NCI-H748 (cell line): ENCODE results near the gene ACTG2.

ENCODE experiments used
- DNase-seq: peaks from one replicate; lab custom pipeline; 2025; ENCODE audit not compliant: unreplicated experiment; lab: John Stamatoyannopoulos, UW

Gene ACTG2

DNA sequence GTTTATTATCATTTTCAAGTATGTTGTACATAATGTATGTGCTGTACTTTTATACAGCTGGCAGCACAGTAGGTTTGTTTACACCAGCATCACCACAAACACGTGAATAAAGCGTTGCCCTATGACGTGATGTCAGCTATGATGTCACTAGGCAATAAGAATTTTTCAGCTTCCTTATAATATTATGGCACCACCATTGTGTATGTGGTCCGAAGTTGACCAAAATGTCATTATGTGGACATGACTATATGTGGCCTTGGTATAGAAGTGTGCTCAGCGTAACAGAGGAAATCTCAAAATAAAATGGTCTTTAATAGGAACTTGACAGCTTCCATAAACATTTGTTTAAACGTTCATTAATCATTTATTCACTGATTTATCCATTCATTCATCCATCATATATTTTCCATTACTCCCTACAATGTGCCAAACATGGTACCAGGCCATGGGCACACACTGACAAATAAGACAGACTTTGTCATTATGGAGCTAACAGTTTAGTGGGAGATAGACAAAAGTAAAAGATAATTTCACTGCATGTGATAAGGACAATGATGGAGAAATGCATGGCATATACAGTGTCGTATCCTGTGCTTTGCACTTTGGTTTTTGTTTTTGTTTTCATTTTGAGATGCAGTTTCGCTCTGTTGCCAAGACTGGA lies 18.9 kb downstream of the ACTG2 start:
- no peak for DNase-seq

DNA sequence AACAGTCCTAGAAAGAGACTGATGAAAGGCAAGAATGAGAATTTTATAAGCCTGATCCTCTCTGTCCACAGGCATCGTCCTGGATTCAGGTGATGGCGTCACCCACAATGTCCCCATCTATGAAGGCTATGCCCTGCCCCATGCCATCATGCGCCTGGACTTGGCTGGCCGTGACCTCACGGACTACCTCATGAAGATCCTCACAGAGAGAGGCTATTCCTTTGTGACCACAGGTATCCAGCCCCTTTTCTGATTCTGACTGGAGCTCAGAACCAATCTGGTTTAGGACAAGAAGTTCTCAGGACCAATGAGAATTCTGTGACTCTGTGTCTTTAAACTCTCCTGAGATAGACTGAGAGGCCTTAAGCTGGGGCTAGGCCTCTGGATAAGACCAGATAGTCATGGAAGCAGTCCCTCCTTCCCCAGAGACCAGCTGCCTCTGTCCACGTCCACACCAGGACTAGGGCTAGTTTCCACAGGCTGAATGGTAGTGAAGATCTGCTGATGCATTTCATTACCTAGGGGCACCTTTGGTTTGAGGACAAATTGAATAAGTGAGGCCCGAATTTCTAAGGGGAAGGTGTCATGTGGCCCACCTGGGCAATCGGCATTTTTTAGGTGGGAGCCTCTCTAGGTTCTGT lies 20.7 kb downstream of the ACTG2 start:
- no peak for DNase-seq

DNA sequence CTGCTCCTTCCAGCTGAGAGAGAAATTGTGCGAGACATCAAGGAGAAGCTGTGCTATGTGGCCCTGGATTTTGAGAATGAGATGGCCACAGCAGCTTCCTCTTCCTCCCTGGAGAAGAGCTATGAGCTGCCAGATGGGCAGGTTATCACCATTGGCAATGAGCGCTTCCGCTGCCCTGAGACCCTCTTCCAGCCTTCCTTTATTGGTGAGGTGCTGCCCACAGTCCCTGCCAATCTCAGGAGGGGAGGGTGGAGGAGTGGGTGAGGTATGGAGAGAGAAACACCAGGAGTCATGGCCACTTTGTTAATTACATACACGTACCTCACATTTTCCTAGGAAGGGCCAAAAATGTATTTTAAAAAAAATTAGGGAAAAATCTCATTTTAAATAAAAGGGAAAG lies 21.9 kb downstream of the ACTG2 start:
- no peak for DNase-seq

DNA sequence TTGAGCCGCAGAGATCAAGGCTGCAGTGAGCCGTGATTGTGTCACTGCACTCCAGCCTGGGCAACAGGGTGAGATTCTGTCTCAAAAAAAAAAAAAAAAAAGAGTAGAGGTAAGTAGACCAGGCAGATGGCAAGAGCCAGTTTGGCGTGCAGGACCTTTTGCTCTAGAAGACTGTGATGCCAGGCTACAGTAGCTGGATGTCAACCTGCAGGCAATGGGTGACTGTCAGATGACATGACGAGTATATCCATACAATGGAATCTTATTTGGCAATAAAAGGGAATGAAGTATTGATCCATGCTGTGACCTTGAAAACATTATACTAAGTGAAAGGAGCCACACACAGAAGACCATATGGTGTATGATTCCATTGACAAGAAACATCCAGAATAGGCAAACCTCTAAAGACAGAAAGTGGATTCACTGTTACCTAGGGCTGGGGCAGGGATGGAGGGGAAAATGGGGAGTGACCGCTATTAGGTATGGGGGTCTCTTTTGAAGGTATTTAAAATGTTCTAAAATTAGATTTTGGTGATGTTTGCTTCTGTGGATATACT lies 22.7 kb downstream of the ACTG2 start:
- no peak for DNase-seq

DNA sequence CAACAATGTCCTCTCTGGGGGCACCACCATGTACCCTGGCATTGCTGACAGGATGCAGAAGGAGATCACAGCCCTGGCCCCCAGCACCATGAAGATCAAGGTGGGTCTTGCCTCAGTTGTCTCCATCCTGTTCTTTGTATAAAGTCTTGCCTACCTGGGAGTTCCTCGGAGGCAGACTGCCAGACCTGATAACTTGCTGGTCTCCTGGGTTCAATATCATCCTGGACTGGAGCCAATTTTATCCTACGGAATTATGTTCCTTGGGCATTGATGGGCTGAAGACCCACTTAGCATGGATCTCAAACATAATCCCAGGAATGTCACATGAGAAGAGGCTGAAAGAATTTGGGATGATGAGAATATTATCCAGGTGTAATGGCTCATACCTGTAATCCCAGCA lies 23.9 kb downstream of the ACTG2 start:
- no peak for DNase-seq

DNA sequence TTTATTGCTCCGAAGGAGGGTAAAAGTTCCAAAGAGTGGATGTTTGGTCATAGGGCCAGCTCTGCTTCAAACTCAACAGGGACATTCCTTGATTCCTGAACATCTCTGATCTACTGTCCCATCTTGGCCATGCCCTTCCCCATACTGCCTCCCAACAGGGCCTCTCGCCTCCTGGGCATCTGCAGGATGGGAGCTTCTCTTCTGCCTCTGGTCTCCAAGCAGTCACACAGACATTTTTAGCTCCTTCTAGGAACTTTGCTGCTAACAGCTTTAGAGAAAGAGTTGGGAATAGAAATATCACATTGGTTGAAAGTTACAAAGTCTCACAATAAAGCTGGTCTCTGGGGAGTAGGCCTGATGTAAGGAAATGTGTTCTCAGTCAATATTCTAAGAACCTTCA lies 24.5 kb downstream of the ACTG2 start:
- DNase-seq: no peak

DNA sequence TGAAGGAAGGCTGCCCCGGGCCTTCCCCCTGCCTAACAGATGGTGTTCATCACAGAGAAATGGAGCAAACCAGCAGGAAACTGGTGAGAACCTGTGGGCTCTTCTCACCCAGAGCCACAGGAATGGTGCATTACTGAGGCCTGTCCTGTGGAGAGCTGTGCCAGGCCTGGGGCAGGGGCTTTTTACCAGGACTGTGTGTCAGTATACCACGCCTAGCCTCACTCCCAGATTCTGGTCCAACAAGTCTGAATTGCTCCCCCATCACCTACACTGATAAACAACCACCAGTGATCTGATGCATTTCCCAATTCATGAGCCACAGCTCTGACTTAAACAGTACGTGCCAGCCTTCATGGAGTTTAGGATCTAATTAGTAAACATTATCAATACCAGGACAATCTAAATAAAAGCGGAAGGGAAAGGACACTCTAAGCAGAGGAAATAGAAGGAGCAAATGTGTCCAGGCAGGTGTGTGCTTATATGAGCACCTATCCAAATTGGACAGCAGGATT lies 24.9 kb downstream of the ACTG2 start:
- DNase-seq: no peak

DNA sequence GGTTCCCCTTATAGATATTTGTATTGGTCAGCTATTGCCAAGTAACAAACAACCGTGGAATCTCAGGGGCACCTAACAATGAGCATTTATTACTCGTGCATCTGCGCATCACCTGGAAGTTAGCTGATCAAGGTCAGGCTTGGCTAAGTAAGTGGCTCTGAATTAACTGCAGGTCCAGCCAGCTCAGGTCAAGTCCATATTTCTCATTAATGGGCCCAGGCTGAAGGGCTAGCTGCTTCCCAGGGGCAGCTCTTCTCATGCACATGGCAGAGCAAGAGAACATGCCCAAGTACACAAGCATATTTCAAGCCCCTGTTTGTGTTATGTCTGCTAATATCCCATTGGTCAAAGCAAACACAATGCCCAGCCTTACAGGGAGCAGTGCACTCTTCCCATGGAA lies 26.0 kb downstream of the ACTG2 start:
- DNase-seq: no peak

DNA sequence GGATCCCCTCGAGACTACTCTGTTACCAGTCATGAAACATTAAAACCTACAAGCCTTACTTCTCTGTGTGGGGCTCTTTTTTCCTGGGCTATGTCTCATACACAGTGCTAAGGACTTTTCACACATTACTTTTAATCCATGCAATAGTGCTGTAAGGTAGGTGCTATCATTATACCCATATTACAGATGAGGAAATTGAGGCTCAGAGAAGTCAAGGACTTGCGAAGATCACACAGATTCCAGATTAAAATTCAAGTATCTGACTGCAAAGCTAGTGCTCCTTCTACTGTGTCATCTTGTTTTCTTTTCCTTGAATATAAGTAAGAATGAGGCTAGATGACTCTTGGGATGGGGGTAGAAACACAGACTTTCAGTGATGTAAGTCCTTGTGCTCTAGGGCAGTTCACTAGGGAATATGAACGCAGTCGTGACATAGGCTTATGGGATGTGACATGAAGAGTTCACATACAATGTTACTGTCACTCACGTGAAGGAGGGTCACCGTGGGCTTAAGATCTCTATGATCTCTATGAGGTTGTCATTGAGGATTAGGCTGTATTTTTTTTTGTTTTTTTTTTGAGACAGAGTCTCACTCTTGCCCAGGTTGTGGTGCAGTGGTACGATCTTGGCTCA lies 26.9 kb downstream of the ACTG2 start:
- no peak for DNase-seq

DNA sequence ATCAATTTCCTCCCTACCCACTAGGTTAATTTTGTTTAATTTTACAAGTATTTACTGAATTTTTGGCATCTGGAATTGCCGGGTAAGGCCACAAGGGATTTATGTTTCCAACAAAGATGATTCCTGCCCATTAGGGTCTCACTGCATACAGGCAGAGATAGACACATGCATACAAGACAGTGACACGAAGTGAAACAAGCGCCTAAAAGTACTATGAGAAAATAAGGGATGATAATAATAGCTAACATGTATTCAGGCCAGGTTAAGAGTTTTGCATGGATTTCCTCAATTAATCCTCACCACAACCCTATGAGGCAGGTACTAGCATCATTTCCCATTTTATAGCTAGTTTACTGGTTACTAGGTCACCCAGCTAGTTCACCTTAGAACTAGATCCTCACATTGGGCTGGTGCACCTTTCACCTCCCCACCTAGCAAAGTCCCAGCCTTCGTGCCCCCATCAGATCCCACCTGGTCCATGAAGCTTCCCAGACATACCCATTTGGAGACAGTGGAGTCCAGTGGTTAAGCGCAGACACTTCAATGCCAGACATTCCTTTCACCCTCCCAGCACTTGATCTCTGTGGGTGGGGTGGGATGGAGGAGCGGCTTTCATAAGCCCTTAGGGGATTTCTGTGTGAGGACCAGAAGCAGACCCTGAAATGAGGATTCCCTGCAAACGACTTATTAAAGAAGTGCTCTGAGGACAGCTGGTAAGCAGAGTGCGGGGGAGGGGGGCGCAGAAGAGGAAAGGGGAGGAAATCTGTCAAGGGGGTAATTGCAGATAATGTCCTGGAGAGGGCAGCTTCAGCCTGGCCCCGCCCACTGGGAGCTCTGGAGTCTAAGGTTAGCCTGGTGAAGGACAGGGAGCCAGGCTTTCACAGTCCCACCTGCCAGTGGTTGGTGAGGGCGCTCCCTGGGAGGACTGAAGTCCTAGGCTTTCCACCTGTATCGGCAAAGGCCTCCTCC lies 28.1 kb downstream of the ACTG2 start:
- peak; percentile 67 for DNase-seq

DNA sequence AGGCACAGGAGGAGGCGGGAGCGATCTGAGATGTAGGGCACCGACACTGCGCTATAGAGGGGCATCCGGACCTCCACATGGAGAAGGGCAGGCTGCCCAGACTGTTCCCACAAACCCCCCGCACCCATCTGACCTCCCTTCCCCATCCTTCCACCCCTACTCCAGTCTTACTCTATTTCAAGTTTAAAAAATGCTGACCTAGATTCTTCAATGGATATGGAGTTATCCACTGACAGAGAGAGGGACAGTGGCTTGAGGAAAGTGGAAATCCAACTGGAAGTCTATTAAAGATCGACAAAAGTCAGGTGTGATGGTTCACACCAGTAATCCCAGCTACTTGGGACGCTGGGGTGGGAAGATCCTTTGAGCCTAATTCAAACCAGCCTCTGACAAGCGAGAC lies 28.8 kb downstream of the ACTG2 start:
- no peak for DNase-seq

DNA sequence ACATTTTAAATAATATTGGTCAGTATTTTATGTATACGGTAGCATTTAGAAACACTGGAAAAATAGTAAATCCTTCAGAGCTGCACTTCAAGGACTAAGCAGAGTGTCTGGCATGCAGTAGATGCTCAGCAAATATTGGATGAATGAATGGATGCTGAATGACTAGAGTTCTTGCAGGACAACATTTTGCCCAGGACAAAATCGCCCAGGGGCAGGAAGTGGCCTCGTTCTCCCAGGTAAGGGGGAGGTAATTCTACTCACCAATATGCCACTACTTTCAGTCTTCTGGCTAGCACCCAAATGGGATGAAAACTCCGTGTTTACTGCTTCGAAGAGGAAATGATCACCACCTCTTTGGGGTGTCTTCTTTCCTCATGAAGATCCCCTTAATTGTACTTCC lies 29.9 kb downstream of the ACTG2 start:
- DNase-seq: no peak

DNA sequence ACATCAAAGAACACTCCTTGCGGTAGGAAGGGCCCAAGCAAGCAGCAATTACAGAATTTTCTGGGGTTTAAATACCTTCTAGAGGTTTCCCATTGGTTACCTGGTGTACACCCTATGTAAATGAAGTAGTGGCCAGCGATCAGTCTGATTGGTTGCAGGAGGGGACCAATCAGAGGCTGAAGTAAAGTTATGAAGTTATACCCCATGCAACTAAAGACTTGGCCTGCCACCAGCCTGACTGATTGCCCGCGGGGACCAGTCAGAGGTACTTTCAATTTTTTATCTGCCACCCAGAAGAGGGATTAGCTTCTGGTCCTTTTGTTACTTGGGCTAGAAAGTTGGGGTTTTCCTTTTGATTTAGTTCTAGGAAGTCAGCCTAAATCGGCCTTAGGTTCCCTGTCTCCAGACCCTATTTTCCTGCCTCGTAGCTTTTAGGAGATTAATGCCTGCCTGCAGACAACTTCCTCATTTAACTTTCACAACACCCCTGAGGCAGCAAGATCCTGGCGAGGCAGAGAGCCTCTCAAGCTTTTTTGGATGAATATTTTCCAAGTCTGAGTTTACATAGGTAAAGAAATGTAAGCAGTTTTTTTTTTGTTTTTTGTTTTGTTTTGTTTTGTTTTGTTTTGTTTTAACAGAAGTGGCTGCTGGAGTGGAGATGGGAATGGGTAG lies 32.4 kb downstream of the ACTG2 start:
- no peak for DNase-seq

DNA sequence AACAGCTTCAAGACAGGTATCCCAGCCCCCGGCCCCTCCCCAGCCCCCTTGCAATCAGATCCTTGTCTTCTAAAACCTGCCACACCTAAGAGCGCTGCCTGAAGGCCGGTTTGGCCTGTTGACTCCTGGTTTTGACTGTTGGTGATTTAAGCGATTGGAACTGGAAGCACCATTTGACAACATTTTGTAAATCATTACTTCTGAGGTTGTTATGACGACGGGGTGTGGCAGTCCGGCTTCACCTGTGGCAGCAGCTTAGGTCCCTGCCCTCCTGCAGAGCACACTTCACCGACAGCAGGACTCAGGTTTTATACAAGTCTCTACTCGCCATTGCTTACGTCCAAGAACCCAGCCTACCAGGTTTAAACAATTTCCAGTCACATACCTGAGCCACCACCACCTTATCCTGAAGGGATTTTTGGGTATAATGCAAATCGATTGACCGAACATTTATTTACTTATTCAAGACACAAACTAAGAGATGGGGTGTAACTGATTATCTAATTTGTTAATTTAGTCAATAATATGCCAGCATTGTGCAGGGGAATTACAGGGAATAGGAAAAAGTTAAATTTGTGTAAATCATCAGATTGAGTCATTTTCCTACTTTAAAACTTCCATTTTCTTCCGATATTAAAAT lies 33.2 kb downstream of the ACTG2 start:
- peak; percentile 89 for DNase-seq

DNA sequence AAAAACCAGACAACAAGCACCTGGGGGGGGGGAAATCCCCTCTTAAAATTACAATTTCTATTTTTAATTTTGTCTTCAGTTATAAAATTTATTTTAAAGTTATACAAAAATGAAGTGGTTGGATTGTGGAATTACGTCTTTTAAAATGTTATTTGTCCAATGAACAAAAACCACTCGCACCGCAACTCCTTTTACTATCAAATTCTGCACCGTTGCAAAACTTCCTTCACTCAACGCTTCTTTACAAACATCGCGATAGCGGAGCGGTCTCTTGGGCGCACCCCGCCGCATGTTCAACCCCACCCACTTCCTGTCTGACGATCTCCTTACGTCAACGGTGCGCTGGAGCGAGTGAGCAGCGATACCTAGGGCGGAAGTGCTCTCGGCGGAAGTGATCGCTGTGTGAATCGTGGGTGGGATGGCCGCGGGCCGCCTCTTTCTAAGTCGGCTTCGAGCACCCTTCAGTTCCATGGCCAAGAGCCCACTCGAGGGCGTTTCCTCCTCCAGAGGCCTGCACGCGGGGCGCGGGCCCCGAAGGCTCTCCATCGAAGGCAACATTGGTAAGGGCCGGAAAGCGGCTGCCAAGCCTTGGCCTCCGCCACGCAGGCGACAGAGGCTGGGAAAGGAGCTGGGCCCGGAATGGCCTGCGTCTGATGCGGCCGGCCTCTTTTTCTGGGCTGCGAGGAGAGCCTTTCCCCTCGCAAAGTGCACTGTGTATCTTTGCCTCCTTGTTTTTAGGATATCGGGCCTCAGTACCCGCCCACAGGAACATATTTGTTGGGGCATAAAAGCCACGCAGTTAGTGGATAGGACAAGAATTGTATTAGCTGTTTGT lies 33.9 kb downstream of the ACTG2 start, which contains the start of gene DGUOK:
DGUOK (plus strand) TSS at position 388 of the 835 bp plus-strand sequence; CDS start at position 419, 31 bp downstream.
- DNase-seq: peak; percentile 97

DNA sequence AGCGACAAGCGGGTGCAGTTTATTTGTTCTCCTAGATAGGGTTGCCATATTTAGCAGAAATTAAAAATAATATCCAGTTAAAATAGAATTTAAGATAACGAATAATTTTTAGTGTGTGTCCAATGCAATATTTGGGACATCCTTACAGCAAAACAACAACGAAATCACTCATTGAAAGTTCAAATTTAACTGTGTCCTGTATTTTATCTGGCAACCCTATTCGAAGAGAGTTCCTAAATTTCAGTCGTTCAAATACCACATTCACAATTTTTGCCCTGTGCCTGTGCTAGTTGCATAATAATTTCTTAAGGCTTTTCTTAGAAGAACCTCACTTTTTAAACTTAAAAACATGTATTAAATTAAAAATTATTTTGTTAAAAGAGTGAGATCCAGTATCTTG lies 34.5 kb downstream of the ACTG2 start:
- DNase-seq: no peak

DNA sequence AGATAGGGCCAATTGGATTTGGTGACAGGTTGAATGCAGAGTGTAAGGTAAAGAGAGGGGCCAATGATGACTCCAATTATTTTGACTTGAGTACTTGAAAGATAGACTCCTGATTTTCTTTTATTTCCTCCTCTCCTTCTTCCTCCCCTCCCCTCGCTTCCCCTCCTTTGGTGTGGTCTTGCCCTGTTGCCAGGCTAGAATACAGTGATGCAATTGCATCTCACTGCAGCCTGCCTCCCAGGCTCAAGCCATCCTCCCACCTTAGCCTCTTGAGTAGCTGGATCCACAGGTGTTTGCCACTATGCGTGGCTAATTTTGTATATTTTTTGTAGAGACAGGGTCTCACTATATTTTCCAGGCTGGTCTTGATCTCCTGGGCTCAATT lies 36.1 kb downstream of the ACTG2 start:
- DNase-seq: no peak

DNA sequence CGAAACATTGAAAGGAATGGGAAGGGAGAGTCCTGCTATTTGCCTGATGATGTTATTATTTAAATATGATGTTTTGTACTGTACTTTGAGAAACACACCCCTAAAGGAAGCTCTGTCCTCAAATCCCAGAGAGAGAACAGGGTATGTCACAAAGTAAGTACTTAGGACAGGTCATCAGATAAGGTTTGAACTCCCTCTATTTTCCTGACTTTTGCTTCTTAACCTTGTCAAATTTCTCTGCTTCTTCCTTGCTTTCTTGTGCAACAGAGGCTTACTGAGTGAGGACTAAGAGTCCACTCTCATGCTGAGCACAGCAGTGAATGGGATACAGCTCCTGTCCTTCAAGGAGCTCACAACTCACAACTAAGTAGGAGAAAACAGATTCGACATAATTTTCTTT lies 37.6 kb downstream of the ACTG2 start:
- DNase-seq: no peak
